Amniotic stem cell (primary cell): ENCODE data around the gene CDK4.

Source experiments
- DNase-seq: peaks from one replicate; lab custom pipeline; 2025; lab: John Stamatoyannopoulos, UW

Gene CDK4

DNA sequence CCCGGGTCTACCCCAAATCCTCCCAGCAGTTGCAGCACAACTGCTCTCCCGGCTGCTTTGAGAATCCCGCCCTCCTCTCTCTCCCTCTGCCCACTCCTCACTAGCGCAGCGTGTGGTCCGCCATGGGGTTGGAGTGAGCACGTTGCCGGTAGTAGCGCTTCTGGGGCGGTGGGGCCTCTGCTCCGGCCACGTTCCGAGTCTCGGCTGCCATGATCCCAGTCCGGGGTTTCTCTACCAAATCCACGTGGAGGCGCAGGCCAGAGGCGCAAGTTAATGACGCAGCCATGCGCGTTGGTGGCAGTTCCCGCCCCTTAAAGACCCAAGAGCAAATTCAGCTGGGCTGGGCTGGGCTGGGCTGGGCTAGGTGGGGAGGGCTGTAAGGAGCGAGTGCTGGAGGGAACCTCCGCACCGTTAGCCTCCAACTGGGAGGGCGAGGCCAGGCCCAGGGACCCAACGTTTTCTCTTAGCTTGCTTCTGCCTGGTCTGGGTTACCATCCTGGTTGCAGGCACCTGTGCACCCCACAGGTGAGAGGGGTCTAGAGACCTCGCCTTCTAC lies 19.8 kb upstream of the CDK4 start, which contains the start of gene METTL1:
Gene METTL1, minus strand, starts transcription at position 233 of the 556 bp plus-strand sequence. Its CDS starts 22 bp downstream, at position 211.
- peak; percentile 94 for DNase-seq

DNA sequence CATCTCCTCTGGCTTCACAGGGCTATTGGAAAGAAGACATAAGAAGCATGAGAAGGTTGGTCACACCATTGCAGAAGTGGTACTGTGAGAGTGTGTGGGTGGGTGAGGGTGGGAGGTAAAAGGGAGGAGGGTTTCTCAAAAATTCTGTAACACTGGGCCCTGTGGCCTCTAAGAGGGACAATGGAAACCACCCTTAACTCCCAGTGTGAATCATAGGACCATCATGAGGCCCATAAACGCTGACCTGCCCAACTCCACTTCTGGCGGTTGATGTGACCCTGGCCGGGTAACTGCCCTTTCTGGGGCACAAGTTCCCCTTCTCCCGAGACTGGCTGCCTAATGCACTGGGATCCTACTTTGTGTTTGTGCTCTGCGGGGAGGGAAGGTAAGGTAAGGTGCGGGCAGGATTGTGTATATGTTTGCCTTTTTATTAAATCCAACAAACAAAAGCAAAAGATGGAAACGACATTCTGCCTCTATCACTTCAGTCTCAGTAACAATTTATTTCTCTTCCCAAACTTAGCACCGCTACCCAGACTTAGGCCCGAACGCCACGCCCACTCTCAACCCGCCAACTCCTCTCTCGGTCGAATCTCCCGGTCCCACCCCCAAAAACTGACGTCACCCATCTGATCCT lies 19.2 kb upstream of the CDK4 start:
- peak; percentile 75 for DNase-seq

DNA sequence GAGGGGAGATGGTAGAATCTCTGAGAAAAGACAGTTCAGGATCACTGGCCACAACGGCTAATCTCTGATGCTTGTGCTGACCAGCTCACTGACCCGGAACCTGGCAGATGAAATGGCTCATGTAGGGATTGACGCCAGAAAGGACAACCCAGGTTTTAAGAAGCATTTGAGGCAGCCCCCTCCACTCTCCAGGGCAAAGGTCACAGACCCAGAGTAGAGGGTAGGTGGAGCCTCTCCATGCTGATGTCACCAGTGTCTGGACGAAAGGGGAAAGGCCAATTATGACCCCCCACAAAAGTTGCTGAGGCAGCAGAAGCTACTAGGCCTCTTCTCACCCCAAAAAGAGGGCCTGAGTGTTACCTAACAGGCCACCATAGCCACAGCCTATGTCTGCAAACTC lies 18.6 kb upstream of the CDK4 start:
- DNase-seq: no peak

DNA sequence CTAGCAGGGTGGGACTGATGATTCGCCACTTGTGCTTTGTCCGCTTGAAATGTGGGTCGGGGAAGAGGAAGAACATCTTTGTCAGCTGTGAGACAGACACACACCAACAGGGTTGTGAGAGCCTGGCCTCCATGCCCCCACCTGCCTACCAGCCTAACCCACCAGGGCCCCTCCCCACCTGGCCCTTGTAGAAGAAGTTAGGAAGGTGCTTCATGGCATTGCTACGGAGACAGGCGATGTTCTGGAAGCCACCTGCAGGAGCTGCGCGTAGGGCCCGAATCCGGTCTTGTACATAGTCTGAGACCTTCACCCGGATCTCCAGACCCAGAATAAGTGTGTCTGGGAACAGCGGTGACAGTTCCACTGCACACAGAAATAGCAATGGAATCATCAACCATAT lies 17.5 kb upstream of the CDK4 start:
- no peak for DNase-seq

DNA sequence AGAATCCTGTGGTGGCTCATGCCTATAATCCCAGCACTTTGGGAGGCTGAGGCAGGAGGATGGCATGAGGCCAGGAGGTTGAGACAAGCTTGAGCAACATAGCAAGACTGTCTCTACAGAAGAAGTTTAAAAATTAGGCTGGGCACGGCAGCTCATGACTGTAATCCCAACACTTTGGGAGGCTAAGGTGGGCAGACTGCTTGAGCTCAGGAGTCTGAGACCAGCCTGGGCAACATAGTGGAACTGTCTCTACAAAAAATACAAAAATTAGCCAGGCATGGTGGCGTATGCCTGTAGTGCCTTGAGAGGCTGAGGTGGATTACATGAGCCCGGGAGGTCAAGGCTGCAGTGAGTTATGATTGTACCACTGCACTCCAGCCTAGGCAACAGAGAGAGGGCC lies 15.8 kb upstream of the CDK4 start:
- no peak for DNase-seq

DNA sequence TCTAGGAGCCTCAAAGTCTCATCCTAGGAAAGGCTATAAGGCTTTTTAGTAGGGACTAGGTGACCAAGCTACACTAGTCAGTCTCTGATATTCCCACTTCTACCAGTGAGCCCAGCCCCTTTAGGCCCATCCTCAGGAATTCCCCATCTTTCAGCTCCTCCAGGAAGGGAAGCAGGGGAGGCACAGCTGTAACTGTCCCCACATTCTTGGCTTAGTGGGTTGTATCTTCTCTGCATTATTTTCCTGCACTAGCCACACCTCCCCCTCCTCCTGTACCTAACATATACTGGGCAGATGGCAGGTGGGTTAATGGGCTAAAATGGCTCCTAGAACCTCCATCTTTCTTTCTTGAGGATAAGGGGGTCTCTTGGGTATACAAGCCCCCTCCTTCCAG lies 15.2 kb upstream of the CDK4 start:
- no peak for DNase-seq

DNA sequence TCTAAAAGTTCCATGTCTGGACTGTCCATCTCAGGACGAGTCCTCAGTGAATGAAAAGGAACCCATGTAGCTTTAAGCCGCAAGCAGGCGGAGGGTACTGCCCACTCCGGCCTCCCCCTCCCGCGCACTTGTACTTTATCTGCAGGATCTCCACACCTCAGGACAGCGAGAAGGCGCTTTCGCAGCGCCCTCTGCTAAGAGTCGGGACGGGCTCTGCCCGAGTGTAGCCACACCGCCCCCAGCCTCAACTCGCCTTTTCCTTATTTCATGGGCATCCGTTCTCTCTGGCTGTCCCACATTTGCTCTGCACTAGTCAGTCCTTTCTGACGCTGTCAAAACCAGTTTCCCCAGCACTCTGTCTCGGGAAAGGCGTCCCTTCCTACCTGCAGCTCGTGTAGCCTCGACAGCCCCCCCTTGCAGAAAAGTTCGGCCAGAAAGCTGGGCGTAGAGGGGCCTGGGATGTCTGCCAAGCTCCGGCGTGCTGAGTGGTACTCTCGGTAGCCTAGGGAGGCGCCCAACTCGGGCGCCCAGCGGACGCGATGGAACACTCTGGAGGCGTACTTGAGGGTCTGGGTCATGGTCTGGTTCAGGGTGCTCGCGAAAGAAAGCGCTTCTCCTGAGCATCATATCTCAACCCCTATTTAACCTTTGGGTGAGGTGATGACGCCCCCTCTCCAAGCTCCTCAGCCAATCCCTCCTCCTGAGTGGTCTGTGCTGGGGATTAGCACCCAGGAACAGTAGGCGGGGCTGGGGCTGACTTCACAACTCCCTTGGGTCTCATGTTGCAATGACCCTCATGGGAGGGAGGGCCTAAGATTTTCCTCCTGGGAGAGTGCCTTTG lies 14.6 kb upstream of the CDK4 start, which contains the start of gene CYP27B1:
Gene CYP27B1, minus strand, starts transcription at position 615 of the 841 bp plus-strand sequence. Its CDS starts 37 bp downstream, at position 578.
- DNase-seq: no peak

DNA sequence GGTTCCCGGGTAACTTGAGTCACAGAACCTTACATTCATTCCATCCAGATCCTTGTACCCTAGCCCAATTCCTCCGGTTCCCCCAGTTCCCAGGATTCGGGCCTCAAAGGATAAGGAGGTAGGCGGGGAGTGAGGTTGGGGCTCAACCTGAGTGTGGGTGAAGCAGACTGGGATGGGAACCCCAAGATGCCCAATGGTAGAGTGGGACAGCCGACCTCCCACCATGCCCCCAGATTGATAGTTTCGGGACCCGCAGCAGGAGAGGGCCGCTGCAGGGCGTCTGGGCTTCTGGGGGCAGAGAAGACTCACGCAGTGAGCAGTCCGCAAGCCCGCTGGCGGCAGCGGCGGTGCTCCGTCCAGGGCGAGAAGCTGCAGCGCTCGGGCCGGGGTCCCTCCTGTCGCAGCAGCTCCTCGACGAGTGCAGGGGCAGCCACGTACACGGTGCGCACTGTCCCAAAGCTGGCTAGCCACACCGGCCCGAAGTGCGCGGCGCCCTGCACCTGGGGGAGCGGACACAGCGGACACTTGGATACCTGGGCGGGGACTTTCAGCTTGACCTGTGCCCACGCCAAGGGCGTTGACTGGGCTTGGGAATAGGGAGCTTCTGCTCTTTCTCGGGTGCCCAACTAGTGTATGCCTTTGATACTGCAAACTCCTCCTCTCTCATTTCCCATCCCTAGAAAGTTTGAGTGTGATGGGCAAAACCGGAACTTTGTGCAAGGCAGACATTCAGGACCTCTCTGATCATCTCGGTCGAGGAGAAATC lies 13.8 kb upstream of the CDK4 start:
- DNase-seq: no peak

DNA sequence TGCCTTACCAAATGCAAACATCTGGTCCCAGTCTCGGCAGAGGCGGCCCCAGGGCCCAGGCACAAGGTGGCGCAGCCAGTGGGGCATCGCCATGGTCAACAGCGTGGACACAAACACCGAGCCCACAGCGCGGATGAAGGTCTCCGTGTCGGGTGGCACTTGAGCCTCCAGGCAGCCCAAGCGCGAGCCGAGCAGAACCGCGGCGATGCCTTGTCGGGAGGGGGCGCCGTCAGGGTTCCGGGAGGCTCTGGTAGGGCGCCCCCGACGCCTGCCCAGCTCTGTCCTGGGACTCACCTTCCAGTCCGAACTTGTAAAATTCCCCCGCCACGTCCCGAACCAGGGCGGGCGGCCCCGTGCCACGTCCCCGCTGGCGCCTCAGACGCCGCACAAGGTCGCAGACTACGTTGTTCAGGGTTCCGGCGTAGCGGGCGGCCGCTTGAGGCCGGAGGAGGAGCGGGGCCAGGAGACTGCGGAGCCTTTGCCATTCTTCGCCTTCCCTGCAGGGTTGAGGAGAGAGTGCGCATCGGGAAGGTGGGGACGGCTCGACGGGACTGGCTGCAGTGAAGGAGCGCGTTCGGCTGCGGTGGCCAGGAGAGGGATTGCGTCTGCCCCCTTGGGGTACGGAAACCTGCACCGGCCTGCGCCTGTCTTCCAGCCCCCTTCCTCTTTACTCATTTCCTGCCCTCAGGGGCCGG lies 13.0 kb upstream of the CDK4 start:
- DNase-seq: no peak

DNA sequence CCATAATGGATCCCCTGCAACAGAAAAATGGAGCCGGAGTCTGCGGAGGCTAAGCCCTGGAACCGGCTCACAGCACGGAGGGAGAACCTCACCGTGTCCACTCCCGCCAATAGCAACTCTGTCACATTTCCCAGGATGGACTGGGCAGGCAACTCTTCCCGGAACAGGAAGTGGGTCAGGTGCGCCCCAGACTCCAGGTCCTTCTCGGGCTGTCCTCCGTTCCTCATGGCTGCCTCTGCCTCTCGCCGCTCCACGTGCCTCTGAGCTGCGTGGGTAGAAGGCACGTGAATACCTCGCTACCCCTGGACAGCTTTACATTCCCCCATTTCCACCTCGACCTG lies 12.5 kb upstream of the CDK4 start:
- no peak for DNase-seq

DNA sequence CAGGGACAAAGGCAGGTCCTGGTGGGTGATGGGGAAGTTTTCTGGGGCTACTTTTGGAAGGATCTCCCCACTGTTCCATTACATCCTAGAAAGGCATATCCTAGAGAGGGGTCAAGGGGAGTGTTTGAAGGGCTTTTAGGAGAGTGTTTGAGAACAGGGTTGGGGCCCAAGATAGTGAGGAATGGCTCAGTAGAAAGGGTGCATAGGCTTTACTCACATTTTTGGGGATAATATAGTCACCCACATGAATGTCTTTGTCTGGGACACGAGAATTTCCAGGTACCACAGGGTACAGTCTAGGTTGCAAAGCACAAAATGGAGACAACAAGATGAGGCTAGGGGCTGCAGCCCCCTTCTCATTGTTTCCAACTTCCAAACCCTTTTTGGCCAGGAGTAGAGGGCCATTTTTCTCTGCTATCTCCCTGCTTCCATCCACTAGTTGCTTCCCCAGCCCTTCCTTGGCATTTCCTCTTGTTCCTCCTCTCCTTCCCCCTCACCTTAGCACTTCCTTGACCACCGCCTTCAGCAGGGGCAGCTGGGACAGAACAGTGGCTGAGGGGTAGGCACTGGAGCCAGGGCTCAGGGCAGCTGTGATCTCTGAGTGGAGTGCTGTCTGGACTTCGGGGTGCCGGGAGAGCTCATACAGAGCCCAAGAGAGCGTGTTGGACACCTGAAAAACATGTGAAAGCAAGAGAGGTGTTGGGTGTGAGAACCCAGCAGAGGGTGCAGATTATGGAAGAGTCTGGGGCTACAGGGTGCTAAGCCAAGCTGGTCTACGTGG lies 12.0 kb upstream of the CDK4 start:
- no peak for DNase-seq

DNA sequence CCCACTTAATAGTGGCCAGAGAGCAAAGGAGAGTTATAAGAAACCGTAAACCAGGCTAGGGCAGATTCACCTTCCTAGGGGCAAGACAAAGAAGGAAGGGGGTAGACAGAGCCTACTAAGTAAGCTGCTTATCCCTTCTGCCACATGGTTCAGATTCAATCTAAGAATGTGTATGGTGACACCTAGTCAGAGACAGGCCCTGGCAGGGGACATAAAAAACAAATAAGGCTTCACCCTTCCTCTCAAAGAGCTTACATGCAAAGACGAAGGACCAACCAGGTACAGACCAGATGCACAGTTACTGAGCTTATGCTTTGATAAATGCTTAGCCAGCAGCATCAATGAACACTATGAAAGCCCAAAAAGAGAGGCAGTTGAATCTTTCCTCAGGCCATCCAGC lies 10.4 kb upstream of the CDK4 start:
- no peak for DNase-seq

DNA sequence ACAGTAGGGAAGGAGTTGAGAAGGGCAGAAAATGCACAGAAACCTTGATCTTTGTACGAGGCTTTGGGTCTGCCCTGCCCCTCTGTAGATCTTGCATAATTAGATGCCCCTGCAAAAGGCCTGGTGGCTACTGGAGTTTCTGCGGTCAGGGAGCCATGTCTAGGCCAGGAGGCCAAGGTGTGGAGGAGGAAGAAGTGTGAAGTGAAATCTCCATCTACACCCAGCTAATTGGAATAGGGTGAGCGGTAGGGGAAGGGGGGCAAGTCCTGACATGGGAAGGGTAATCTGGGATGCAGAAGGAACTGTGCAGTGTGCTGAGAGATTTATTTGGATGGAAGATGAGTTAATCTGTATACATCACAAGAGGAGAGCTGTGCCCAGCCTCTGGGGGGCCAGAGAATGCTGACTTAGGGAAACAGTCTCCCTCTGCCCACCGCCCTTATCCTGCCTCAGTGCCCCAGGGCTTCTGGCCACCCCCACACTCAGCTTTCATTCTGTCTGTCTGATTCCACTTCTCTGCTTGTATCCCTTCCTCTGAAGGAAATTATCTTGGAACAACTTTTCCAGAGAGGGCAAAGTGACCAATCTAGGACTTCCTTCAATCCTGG lies 9.4 kb upstream of the CDK4 start:
- DNase-seq: no peak

DNA sequence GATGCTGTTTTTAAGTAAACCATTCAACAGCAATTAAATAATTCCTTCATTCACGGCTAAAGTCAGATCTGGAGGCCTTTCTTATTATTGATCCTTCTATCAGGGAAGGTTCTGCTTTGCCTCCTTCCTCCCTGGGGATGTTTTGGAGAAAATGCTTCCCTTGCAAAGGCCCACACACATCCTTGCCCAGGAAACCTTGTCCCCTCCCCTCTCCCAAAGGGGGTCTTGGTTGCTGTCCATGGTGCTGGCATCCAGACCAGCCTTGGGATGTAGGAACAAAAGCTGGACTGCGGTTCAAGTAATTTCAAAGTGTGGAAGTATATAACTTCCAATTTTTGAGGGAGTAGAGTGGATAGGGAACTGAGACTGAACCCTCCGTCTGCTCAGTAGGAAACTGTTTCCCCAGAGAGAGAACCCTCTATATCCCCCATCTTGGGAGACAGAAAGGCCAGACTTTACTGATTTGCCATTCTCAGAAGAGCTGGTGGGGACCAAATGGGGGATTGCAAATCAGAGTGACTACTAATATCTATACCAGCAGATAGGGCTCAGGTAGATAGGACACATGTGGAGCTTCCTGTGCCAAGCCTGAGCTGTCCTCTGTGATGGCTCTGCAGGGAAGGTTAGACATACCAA lies 8.4 kb upstream of the CDK4 start:
- DNase-seq: no peak

DNA sequence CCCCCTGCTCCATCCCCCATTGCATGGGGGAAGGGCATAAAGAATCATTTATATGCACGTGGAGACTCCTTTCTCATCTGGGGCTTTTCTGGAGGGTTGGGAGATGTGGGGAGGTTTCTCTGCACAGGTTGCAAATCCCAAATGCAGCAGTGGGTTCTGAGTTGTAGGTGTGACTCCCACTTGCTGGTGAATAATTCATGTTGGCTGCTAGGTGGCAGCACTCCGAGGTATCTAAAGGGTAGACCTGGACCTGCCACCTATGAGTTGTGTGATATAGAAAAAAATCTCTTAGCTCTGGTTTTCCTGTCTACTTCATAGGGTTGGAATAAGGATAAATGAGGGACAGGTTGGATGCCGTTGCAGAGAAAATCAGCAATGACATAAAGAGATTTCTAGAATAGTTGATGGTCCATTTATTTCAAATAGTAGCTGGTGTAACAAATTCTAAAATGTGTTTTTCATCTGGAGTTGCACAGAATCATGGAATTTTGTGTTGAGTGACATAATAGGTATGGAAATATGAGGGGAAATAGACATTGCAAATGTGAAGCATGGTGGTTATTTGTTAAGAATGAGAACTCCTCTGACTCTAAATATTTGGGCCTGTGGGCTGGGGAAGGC lies 7.4 kb upstream of the CDK4 start:
- DNase-seq: no peak

DNA sequence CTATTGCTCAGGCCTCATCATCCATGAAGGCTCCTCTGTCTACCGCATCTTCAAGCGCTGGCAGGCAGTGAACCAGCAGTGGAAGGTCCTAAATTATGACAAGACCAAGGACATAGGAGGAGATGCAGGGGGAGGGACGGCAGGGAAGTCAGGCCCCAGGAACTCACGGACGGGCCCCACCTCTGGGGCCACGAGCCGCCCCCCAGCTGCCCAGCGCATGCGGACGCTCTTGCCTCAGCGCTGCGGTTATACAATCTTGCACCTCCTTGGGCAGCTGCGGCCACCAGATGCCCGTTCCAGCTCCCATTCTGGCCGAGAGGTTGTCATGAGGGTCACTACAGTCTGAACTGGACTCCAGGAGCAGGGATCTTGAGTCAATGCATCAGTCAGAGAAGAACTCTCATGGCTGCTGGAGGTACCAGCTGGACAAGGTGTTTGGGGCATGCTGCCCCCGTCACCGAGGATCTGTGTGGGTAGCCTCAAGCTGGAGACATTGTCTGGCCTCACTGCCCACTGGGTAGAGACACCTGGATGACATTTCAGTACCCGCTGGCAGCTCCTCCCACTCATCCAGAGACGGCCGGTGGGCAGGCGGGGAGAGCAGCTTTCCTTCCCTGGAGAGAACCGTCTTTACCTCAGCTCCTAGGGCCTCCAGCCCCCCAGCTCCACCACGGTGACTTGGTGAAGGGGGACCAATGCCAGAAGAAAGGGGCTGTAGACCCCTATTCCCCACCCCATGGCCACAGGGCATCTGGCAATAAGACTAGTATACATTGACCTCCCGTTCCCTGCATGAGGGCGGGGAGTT lies 6.6 kb upstream of the CDK4 start:
- no peak for DNase-seq

DNA sequence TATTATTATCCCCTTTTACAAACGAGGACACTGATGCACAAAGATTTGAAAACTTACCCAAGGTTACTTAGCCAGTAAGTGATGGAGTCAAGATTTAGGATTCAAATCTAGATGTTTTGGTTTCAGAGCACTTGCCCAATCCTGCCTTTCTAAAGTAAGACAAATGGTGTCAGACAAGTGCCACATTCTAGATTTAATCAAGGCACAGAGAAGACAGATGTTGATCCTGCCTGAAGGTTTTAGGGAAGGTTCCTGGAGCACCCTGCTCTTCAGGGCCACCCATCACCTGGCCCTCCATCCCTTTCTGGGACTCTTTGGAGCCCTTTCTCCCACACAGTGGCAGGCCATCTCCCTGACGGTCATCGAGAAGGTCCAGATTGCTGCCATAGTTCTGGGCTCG lies 5.7 kb upstream of the CDK4 start:
- DNase-seq: no peak

DNA sequence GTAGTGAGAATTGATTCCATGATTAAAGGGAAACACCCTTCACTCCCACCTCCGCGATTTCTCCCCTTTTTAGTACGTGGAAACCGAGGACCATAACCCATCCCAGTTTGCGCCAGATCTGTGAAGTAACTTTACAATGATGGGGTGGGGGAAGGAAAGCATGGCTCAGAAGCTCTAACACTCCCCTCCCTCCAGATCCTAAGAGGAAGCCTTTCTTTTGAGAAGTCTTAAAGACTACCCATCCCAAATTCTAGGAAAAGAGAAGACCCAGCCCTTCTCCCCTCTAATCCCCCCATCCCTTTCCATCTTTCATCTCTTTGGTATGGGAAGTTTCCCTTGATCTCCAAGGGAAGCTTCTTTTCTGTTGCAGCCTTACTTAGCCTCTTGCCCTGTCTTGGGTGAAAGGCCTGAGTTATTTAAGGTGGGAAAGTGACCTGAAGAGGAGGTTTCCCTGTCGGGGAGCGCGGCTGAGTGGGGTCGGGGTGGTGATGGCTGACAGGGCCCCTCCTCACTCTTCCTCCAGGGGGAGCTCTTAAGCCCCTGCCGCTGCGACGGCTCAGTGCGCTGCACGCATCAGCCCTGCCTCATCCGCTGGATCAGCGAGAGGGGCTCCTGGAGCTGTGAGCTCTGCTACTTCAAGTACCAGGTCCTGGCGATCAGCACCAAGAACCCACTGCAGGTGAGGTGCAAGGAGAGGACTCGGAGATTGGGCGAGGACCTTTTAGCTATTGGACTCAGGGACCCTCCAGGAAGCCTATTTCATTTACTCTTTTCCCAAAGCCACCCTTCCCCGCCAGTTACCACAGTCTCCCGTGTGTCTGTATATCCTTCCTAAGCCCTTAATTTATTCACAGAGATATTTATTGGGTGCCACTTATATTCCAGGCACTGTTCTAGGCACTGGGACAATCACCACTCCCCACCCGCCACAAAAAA lies 4.6 kb upstream of the CDK4 start:
- DNase-seq: no peak
